ACC112 (cell line): ENCODE results near the gene ZKSCAN7.

Experiments used
- H2AFZ ChIP-seq: fragments of 200-600 bp; sonication (generic); one replicate; pipeline ENCODE4 v1.6.0; 2017; ENCODE audit warnings: antibody characterized with exemption, low read length; ENCODE audit not compliant: unreplicated experiment
- H3K27ac ChIP-seq: fragments of 200-600 bp; sonication (generic); 2 replicates; pipeline ENCODE4 v1.5.1; 2014; ENCODE audit warnings: low read depth, mild to moderate bottlenecking, antibody characterized with exemption, low read length, moderate library complexity
- H3K27me3 ChIP-seq: fragments of 200-600 bp; sonication (generic); 2 replicates; pipeline ENCODE4 v1.6.1; 2014; ENCODE audit warnings: mild to moderate bottlenecking, antibody characterized with exemption, low read length, moderate library complexity, mixed read lengths; ENCODE audit not compliant: insufficient read depth
- H3K36me3 ChIP-seq: fragments of 200-600 bp; sonication (generic); 2 replicates; pipeline ENCODE4 v1.6.1; 2016; ENCODE audit warnings: mild to moderate bottlenecking, antibody characterized with exemption, low read length, moderate library complexity, mixed read lengths; ENCODE audit not compliant: insufficient read depth
- H3K4me1 ChIP-seq: fragments of 200-600 bp; sonication (generic); one replicate; pipeline ENCODE4 v1.6.1; 2016; ENCODE audit warnings: low read length, mixed read lengths; ENCODE audit not compliant: insufficient read depth, unreplicated experiment, control insufficient read depth
- H3K4me3 ChIP-seq: fragments of 200-600 bp; sonication (generic); 2 replicates; pipeline ENCODE4 v1.5.1; 2014; ENCODE audit warnings: mild to moderate bottlenecking, low read depth, low read length
- H3K79me2 ChIP-seq: fragments of 200-600 bp; sonication (generic); one replicate; pipeline ENCODE4 v1.6.0; 2016; ENCODE audit warnings: low read length; ENCODE audit not compliant: control insufficient read depth, unreplicated experiment, insufficient read depth

The ZKSCAN7 gene

GRCh38 chr3:44554626-44555592, at the start of gene ZKSCAN7:
ZKSCAN7 (plus strand) TSS chr3:44555193; CDS start chr3:44557048, 1,855 bp downstream.
- H3K27ac ChIP-seq = no peak within 1 kb of the TSS

GRCh38 chr3:44506556-44506955, 48.4 kb upstream of the ZKSCAN7 start:
- peaks cover 19% of the 10 kb centered on the region for H3K79me2 ChIP-seq
- H3K4me3 ChIP-seq = no peak overlapping the region
- H3K27ac ChIP-seq = no peak overlapping the region
- H2AFZ ChIP-seq = no peak overlapping the region
- H3K36me3 ChIP-seq = peaks cover 5% of the 10 kb centered on the region
- peaks cover 6% of the 10 kb centered on the region for H3K4me1 ChIP-seq
- H3K27me3 ChIP-seq = no peaks in the 10 kb centered on the region

More at GRCh38 chr3:44554626-44555592, at the start of gene ZKSCAN7:
- Histone ChIP-seq H3K79me2 (peaks cover 11% of the 10 kb centered on the region), H3K4me3 (peak within 1 kb of the TSS; percentile 92), H3K27me3 (peaks cover 25% of the 10 kb centered on the region), H3K36me3 (peaks cover 19% of the 10 kb centered on the region), H2AFZ (peak within 1 kb of the TSS; percentile 100), H3K4me1 (peaks cover 8% of the 10 kb centered on the region)

- H3K27ac ChIP-seq = no peak overlapping the region
- peaks cover 19% of the 10 kb centered on the region for H3K79me2 ChIP-seq
- peaks cover 2% of the 10 kb centered on the region for H3K36me3 ChIP-seq
- H3K27me3 ChIP-seq = no peaks in the 10 kb centered on the region
- no peak overlapping the region for H2AFZ ChIP-seq
- H3K4me1 ChIP-seq = peaks cover 6% of the 10 kb centered on the region
- H3K4me3 ChIP-seq = no peak overlapping the region
Observed at GRCh38 chr3:44506961-44507360, 48.0 kb upstream of the ZKSCAN7 start.

- Histone ChIP-seq H3K4me3 (peak overlapping the region; percentile 81), H3K27ac (no peak overlapping the region), H2AFZ (no peak overlapping the region), H3K36me3 (no peaks in the 10 kb centered on the region; the same call in 1 of the 2 replicates), H3K79me2 (peaks cover 19% of the 10 kb centered on the region), H3K27me3 (no peaks in the 10 kb centered on the region), H3K4me1 (peaks cover 6% of the 10 kb centered on the region)
Observed at GRCh38 chr3:44509393-44509921, 45.5 kb upstream of the ZKSCAN7 start.

GRCh38 chr3:44510000-44510368, 45.0 kb upstream of the ZKSCAN7 start:
- Histone ChIP-seq H3K36me3 (no peaks in the 10 kb centered on the region; the same call in 1 of the 2 replicates), H3K4me1 (peaks cover 6% of the 10 kb centered on the region), H2AFZ (peak overlapping the region; percentile 93), H3K4me3 (peak overlapping the region; percentile 81), H3K27ac (peak overlapping the region; percentile 7; the same call in 1 of the 2 replicates), H3K79me2 (peaks cover 19% of the 10 kb centered on the region), H3K27me3 (no peaks in the 10 kb centered on the region)

GRCh38 chr3:44511238-44511566, 43.8 kb upstream of the ZKSCAN7 start:
- Histone ChIP-seq H3K27me3 (no peaks in the 10 kb centered on the region), H3K27ac (peak overlapping the region; percentile 60; the same call in 1 of the 2 replicates), H3K36me3 (no peaks in the 10 kb centered on the region; the same call in 1 of the 2 replicates), H3K4me1 (peaks cover 6% of the 10 kb centered on the region), H2AFZ (peak overlapping the region; percentile 6), H3K4me3 (peak overlapping the region; percentile 81), H3K79me2 (peaks cover 19% of the 10 kb centered on the region)

- peaks cover 6% of the 10 kb centered on the region for H3K4me1 ChIP-seq
- H3K36me3 ChIP-seq = no peaks in the 10 kb centered on the region
- no peak overlapping the region for H3K27ac ChIP-seq
- no peak overlapping the region for H2AFZ ChIP-seq
- peaks cover 2% of the 10 kb centered on the region; the same call in 1 of the 2 replicates for H3K27me3 ChIP-seq
- H3K4me3 ChIP-seq = no peak overlapping the region
- peaks cover 12% of the 10 kb centered on the region for H3K79me2 ChIP-seq
Observed at GRCh38 chr3:44513513-44513912, 41.5 kb upstream of the ZKSCAN7 start.

- no peak overlapping the region for H2AFZ ChIP-seq
- peaks cover 23% of the 10 kb centered on the region for H3K27me3 ChIP-seq
- no peak overlapping the region for H3K4me3 ChIP-seq
- no peaks in the 10 kb centered on the region for H3K79me2 ChIP-seq
- H3K27ac ChIP-seq = no peak overlapping the region
- no peaks in the 10 kb centered on the region for H3K4me1 ChIP-seq
- H3K36me3 ChIP-seq = no peaks in the 10 kb centered on the region
Observed at GRCh38 chr3:44516230-44516629, 38.8 kb upstream of the ZKSCAN7 start.

GRCh38 chr3:44518782-44519156, 36.2 kb upstream of the ZKSCAN7 start:
- Histone ChIP-seq H3K79me2 (no peaks in the 10 kb centered on the region), H3K4me1 (no peaks in the 10 kb centered on the region), H3K36me3 (no peaks in the 10 kb centered on the region), H3K27ac (no peak overlapping the region), H2AFZ (no peak overlapping the region), H3K27me3 (peaks cover 43% of the 10 kb centered on the region), H3K4me3 (no peak overlapping the region)

- no peaks in the 10 kb centered on the region for H3K79me2 ChIP-seq
- no peaks in the 10 kb centered on the region for H3K36me3 ChIP-seq
- no peak overlapping the region for H3K4me3 ChIP-seq
- H3K27ac ChIP-seq = no peak overlapping the region
- peaks cover 67% of the 10 kb centered on the region for H3K27me3 ChIP-seq
- no peaks in the 10 kb centered on the region for H3K4me1 ChIP-seq
- H2AFZ ChIP-seq = no peak overlapping the region
Observed at GRCh38 chr3:44521721-44522120, 33.3 kb upstream of the ZKSCAN7 start.
